ENCODE results near the gene KIF26B. TPM values are rescaled to one million over a fixed set of nuclear protein-coding genes. Genes with fewer than 3 reads are reported as not detected.

Gene KIF26B
- polyA plus RNA-seq, 1 donor (not counting 4 experiments of a cell fraction or from before 2014, with no cell fraction given), result 0.58 TPM

DNA sequence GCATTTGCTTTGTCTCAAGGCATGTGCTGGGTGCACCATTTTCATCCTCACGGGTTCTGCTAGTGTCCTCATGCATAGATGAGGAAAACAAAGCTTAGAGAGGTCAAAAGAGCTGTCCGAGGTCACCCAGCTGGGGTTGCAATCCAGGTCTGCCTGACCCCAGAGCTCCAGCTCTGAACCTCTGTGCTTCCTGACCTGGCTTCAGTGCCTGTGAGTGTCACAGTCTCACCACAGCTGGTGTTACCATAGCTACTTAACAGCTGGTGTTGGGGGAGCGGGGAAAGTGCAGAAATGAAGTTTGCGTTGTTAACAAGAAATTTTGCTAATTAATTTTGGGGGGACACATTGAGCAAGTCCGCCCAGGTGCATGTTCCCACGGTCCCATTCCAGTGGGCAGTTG, 328.5 kb downstream of the KIF26B start:
- Histone ChIP-seq H3K9me3 (ENCODE audit: control insufficient read depth, low read depth, low read length) (no peaks in the 10 kb centered on the region), H3K27me3 (ENCODE audit: control insufficient read depth, extremely low read depth, insufficient read depth, low read length) (no peaks in the 10 kb centered on the region), H3K79me2 (ENCODE audit: control insufficient read depth, insufficient read depth, low read length) (no peaks in the 10 kb centered on the region), H2AFZ (ENCODE audit: control insufficient read depth, low read length) (no peak overlapping the region), H3K4me1 (ENCODE audit: control insufficient read depth, extremely low read depth, insufficient read depth, low read length) (no peaks in the 10 kb centered on the region), H3K36me3 (ENCODE audit: control insufficient read depth in 2 of 2, extremely low read depth in 1 of 2, insufficient read depth in 2 of 2, low read length in 2 of 2) (no peaks in the 10 kb centered on the region), H3K9ac (ENCODE audit: control insufficient read depth, extremely low read depth, insufficient read depth, low read length) (no peak overlapping the region), H3K4me2 (ENCODE audit: control insufficient read depth, extremely low read depth, insufficient read depth, low read depth, low read length) (no peak overlapping the region), H3K27ac (ENCODE audit: control insufficient read depth, insufficient read depth, low read length) (no peak overlapping the region), H4K20me1 (ENCODE audit: control insufficient read depth, extremely low read depth, insufficient read depth, low read length) (no peaks in the 10 kb centered on the region), H3K9me1 (ENCODE audit: control insufficient read depth, extremely low read depth, insufficient read depth, low read length) (no peaks in the 10 kb centered on the region), H3K4me3 (ENCODE audit: control insufficient read depth in 2 of 3, extremely low read depth in 1 of 3, insufficient read depth in 2 of 3, low read depth in 1 of 3, low read length in 3 of 3) (no peak overlapping the region)
- FAIRE-seq (no peak), DNase-seq (ENCODE audit: low read depth, low spot score) (no peak)
- TF ChIP-seq EZH2 (IDR thresholded peaks at IDR 0.05; ENCODE audit: low read length), result no peak
- TF ChIP-seq, protein P1, sequence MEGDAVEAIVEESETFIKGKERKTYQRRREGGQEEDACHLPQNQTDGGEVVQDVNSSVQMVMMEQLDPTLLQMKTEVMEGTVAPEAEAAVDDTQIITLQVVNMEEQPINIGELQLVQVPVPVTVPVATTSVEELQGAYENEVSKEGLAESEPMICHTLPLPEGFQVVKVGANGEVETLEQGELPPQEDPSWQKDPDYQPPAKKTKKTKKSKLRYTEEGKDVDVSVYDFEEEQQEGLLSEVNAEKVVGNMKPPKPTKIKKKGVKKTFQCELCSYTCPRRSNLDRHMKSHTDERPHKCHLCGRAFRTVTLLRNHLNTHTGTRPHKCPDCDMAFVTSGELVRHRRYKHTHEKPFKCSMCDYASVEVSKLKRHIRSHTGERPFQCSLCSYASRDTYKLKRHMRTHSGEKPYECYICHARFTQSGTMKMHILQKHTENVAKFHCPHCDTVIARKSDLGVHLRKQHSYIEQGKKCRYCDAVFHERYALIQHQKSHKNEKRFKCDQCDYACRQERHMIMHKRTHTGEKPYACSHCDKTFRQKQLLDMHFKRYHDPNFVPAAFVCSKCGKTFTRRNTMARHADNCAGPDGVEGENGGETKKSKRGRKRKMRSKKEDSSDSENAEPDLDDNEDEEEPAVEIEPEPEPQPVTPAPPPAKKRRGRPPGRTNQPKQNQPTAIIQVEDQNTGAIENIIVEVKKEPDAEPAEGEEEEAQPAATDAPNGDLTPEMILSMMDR (optimal IDR thresholded peaks at IDR 0.05 in 1 of 3, IDR thresholded peaks at IDR 0.05 in 1 of 3, conservative IDR thresholded peaks at IDR 0.05 in 1 of 3; ENCODE audit: extremely low read depth in 1 of 3, insufficient read depth in 2 of 3, low read length in 3 of 3), result no peak
- dilution Hi-C loops (cut with MboI; ENCODE audit: extremely low pct_ligation_motif_present, low sequenced_read_pairs), result no loop called here

DNA sequence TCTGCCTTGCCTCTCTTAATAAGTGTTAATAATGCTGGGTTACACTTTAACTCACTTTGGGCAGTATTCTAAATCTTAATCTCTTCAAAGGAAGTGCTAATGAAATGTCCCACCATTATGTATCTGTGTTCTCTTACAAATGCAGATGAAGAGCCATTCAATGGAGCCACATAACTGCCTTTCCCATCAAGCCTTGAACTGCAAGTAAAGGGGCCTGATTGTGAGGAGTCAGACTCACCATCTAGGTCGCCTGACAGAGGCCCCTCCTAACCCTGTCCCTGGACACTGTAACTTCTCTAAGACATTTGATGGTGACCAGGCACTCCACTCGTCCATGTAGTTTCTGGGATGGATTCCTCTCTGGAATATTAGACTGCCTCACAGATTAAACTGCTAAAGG, 329.4 kb downstream of the KIF26B start:
- H4K20me1 ChIP-seq (ENCODE audit: control insufficient read depth, extremely low read depth, insufficient read depth, low read length), result no peaks in the 10 kb centered on the region
- no peaks in the 10 kb centered on the region for H3K79me2 ChIP-seq (ENCODE audit: control insufficient read depth, insufficient read depth, low read length)
- no peak overlapping the region for H3K4me3 ChIP-seq (ENCODE audit: control insufficient read depth in 2 of 3, extremely low read depth in 1 of 3, insufficient read depth in 2 of 3, low read depth in 1 of 3, low read length in 3 of 3)
- H3K4me2 ChIP-seq (ENCODE audit: control insufficient read depth, extremely low read depth, insufficient read depth, low read depth, low read length), result no peak overlapping the region
- no peaks in the 10 kb centered on the region for H3K36me3 ChIP-seq (ENCODE audit: control insufficient read depth in 2 of 2, extremely low read depth in 1 of 2, insufficient read depth in 2 of 2, low read length in 2 of 2)
- no peaks in the 10 kb centered on the region for H3K4me1 ChIP-seq (ENCODE audit: control insufficient read depth, extremely low read depth, insufficient read depth, low read length)
- no peaks in the 10 kb centered on the region for H3K9me1 ChIP-seq (ENCODE audit: control insufficient read depth, extremely low read depth, insufficient read depth, low read length)
- dilution Hi-C loops (cut with MboI; ENCODE audit: extremely low pct_ligation_motif_present, low sequenced_read_pairs), result no loop called here
- no peaks in the 10 kb centered on the region for H3K27me3 ChIP-seq (ENCODE audit: control insufficient read depth, extremely low read depth, insufficient read depth, low read length)
- no peak for DNase-seq (ENCODE audit: low read depth, low spot score)
- H3K27ac ChIP-seq (ENCODE audit: control insufficient read depth, insufficient read depth, low read length), result no peak overlapping the region
- H2AFZ ChIP-seq (ENCODE audit: control insufficient read depth, low read length), result no peak overlapping the region
- H3K9me3 ChIP-seq (ENCODE audit: control insufficient read depth, low read depth, low read length), result no peaks in the 10 kb centered on the region
- no peak for FAIRE-seq
- TF ChIP-seq, protein P1 (optimal IDR thresholded peaks at IDR 0.05 in 1 of 3, IDR thresholded peaks at IDR 0.05 in 1 of 3, conservative IDR thresholded peaks at IDR 0.05 in 1 of 3; ENCODE audit: extremely low read depth in 1 of 3, insufficient read depth in 2 of 3, low read length in 3 of 3), result no peak
- no peak for TF ChIP-seq EZH2 (IDR thresholded peaks at IDR 0.05; ENCODE audit: low read length)
- H3K9ac ChIP-seq (ENCODE audit: control insufficient read depth, extremely low read depth, insufficient read depth, low read length), result no peak overlapping the region
